WTC11 (cell line): ENCODE measurements around the gene RAP2B.

Experiments
- SMAD4 ChIP-seq: sonication (generic); formaldehyde crosslinking; IDR thresholded peaks from 2 replicates; pipeline ENCODE4 v1.8.0; 2022; ENCODE audit warnings: mild to moderate bottlenecking, missing genetic modification reagents
- TEAD4 ChIP-seq: sonication (generic); formaldehyde crosslinking; IDR thresholded peaks from 2 replicates; pipeline ENCODE4 v1.8.0; 2022; ENCODE audit warnings: mild to moderate bottlenecking, missing genetic modification reagents
- ZNF425 ChIP-seq: fragments of 250-450 bp; sonication (Bioruptor Pico); conservative IDR thresholded peaks from 2 replicates; pipeline ENCODE4 v1.9.0; 2021; ENCODE audit warnings: mild to moderate bottlenecking
- TF ChIP-seq, protein P1 (sequence below): fragments of 200-600 bp; IDR thresholded peaks from 2 replicates; pipeline ENCODE4 v1.8.0; 2022; ENCODE audit warnings: antibody characterized with exemption

- TF ChIP-seq, protein P1, sequence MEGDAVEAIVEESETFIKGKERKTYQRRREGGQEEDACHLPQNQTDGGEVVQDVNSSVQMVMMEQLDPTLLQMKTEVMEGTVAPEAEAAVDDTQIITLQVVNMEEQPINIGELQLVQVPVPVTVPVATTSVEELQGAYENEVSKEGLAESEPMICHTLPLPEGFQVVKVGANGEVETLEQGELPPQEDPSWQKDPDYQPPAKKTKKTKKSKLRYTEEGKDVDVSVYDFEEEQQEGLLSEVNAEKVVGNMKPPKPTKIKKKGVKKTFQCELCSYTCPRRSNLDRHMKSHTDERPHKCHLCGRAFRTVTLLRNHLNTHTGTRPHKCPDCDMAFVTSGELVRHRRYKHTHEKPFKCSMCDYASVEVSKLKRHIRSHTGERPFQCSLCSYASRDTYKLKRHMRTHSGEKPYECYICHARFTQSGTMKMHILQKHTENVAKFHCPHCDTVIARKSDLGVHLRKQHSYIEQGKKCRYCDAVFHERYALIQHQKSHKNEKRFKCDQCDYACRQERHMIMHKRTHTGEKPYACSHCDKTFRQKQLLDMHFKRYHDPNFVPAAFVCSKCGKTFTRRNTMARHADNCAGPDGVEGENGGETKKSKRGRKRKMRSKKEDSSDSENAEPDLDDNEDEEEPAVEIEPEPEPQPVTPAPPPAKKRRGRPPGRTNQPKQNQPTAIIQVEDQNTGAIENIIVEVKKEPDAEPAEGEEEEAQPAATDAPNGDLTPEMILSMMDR = no peak
- TF ChIP-seq TEAD4 (CRISPR knock-in tag) = no peak
- TF ChIP-seq SMAD4 (CRISPR knock-in tag) = no peak
- TF ChIP-seq ZNF425 = no peak
Measured at GRCh38 chr3:153215497-153215896, 53.5 kb downstream of the RAP2B start.
